Gastroesophageal sphincter (tissue), 3 donors: ENCODE results near the gene ENOSF1.

Experiments
- CTCF ChIP-seq, 4 experiments: fragments of 200-600 bp in 2 of 4; fragments of 450-650 bp in 2 of 4; sonication (generic) in 1 of 4; IDR thresholded peaks; one replicate each; pipeline ENCODE4 v1.5.1; 2017 to 2019; ENCODE audit warnings: antibody characterized with exemption in 4 of 4, mild to moderate bottlenecking in 2 of 4, moderate library complexity in 2 of 4
- POLR2A ChIP-seq, 2 donors: fragments of 450-650 bp; IDR thresholded peaks; one replicate each; pipeline ENCODE4 v1.6.1; 2017; ENCODE audit warnings: antibody characterized with exemption in 2 of 2, mild to moderate bottlenecking in 2 of 2, moderate library complexity in 1 of 2

- TF ChIP-seq POLR2A (IDR thresholded peaks at IDR 0.05) (no peak), CTCF (IDR thresholded peaks at IDR 0.05) (no peak)
Measured at GRCh38 chr18:754656-755055, 42.2 kb upstream of the ENOSF1 start.
